Activated naive CD8-positive, alpha-beta T cell treated with anti-CD3 and anti-CD28 coated beads, Interleukin-2, amount 10 ng/mL, durations not matched to agents 7 days and 5 days (primary cell): ENCODE results near the gene KCTD1. TPM values are rescaled to one million over a fixed set of nuclear protein-coding genes. Genes with fewer than 3 reads are reported as not detected.

Experiments used
- ATAC-seq: fragments of 150-1000 bp; cut with Tn5 transposase; one replicate; pipeline ENCODE4 v1.10.0; 2021; ENCODE audit warnings: low read depth, moderate library complexity
- POLR2A ChIA-PET: fragments of 350-600 bp; sonication (Branson Sonifier 250); formaldehyde crosslinking; loops from one replicate; lab custom pipeline; 2021; ENCODE audit warnings: antibody characterized with exemption; lab: Charles Lee
- DNase-seq: peaks from one replicate; pipeline ENCODE4 v3.0.0; 2021
- H3K27ac Mint-ChIP-seq: one replicate; pipeline ENCODE4 v1.8.0; 2022; ENCODE audit warnings: mild to moderate bottlenecking, mixed read lengths
- H3K27me3 Mint-ChIP-seq: one replicate; pipeline ENCODE4 v1.8.0; 2022; ENCODE audit warnings: mild to moderate bottlenecking, moderate library complexity, mixed read lengths
- H3K36me3 Mint-ChIP-seq: one replicate; pipeline ENCODE4 v1.8.0; 2021; ENCODE audit warnings: mild to moderate bottlenecking, mixed read lengths
- H3K4me1 Mint-ChIP-seq: one replicate; pipeline ENCODE4 v1.8.0; 2021; ENCODE audit warnings: mixed read lengths
- H3K4me3 Mint-ChIP-seq: one replicate; pipeline ENCODE4 v1.8.0; 2022; ENCODE audit warnings: mild to moderate bottlenecking, moderate library complexity, mixed read lengths
- H3K9me3 Mint-ChIP-seq: one replicate; pipeline ENCODE4 v1.8.0; 2021; ENCODE audit warnings: mixed read lengths
- total RNA-seq, 2 experiments: library from RNA; stranded (reverse); gene quantifications; one replicate each; pipeline ENCODE4 v1.2.3, GENCODE V29; 2021

The KCTD1 gene
- total RNA-seq, 2 experiments from 2014 or later = 4.0 to 4.1 TPM

DNA sequence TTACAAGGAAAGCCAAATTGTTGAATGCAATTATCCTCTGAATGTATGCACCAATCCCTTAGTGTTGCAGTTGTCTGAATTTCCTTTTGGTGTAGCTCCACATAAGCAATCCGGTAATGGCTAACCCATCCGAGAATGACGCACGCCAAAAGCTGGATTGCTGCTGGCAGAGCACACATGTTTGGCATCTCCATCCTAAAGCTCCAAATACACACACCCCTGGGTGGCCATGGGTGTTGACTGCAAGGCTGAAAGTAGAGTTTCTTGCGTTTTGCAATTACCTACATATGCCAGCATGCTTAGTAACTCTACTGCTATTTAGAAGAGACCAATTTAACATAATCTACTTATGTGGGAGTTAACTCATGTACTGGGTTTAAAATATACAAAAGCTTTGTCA is 53.1 kb downstream of the KCTD1 start:
- H3K36me3 Mint-ChIP-seq = no peaks in the 10 kb centered on the region
- ATAC-seq = no peak
- no peak overlapping the region for H3K27ac Mint-ChIP-seq
- DNase-seq = no peak
- no peaks in the 10 kb centered on the region for H3K9me3 Mint-ChIP-seq
- POLR2A ChIA-PET = no interaction called here
- no peaks in the 10 kb centered on the region for H3K4me1 Mint-ChIP-seq
- no peak overlapping the region for H3K4me3 Mint-ChIP-seq
- H3K27me3 Mint-ChIP-seq = no peaks in the 10 kb centered on the region

DNA sequence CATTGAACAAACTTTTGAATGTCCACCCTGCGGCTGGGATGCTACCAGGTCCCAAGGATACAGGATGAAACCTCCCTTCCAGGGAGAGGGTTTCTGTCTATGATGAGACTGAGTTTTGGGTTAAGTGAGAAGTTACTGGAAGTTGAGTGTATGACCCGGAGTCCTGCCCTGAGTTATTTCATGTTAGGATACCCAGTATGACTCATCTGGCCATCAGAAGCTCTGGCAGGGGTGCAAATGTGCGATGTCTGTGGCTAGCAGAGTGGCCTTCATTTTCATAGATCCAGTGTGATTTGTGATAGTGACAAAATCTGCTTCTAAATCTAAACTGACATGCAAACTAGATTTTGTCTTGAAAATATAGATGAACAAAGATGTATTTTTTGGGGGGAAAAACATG is 55.3 kb downstream of the KCTD1 start:
- ATAC-seq (no peak), DNase-seq (no peak)
- Mint-ChIP-seq H3K27ac (no peak overlapping the region), H3K27me3 (no peaks in the 10 kb centered on the region), H3K36me3 (no peaks in the 10 kb centered on the region), H3K4me3 (no peak overlapping the region), H3K4me1 (no peaks in the 10 kb centered on the region), H3K9me3 (no peaks in the 10 kb centered on the region)
- POLR2A ChIA-PET = no interaction called here

DNA sequence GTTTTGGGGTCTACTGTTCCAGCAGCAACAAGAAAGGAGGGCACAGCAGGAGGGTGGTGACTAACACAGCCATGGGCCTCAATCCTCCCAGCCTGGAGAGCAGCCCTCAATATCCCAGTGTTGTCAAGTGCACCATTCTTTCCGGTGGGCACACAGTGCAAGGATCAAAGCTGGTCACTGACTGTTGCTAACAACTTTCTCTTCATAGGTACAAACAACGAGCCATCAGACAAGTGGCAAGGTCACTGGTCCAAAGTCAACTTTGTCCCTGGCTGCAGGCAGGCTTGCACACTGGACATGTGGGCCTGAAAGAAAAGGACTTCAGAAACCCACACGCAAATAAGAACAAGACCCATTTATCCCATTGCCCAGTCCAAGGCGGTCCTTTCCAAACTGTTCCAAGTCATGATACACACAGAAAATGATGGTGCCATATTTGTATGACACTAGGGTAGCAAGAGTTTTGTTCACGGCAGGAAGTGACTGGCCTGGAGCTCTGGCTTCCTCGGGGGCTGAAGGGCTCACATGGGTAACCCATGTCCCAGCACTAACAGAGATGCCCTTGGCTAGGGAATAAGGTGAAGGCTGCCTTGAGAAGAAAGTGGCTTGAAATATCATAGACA is 57.0 kb downstream of the KCTD1 start:
- no peak overlapping the region for H3K4me3 Mint-ChIP-seq
- H3K36me3 Mint-ChIP-seq = no peaks in the 10 kb centered on the region
- POLR2A ChIA-PET = no interaction called here
- no peak for DNase-seq
- no peaks in the 10 kb centered on the region for H3K4me1 Mint-ChIP-seq
- no peak overlapping the region for H3K27ac Mint-ChIP-seq
- no peaks in the 10 kb centered on the region for H3K27me3 Mint-ChIP-seq
- no peak for ATAC-seq
- H3K9me3 Mint-ChIP-seq = no peaks in the 10 kb centered on the region

DNA sequence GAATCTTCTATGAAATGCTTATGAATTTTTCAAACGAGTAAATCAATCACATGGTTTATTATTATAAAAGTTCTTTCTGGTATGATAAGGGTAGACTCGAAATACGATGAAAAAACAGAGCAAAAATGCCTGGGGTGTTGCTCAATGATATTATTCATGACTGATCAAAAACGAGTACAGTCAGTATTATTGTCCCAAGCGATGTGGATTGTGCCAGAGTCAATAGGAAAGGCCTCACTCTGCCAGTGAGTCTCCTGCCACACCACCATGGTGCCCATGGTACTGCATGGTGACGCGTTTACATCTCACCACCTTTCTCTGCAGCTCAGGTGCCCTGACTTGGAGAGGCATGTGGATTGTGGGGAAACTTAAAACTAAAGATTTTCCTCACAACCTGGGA is 58.5 kb downstream of the KCTD1 start:
- Mint-ChIP-seq H3K4me3 (no peak overlapping the region), H3K4me1 (no peaks in the 10 kb centered on the region), H3K36me3 (no peaks in the 10 kb centered on the region), H3K27me3 (no peaks in the 10 kb centered on the region), H3K27ac (no peak overlapping the region), H3K9me3 (no peaks in the 10 kb centered on the region)
- POLR2A ChIA-PET = no interaction called here
- DNase-seq (no peak), ATAC-seq (no peak)

DNA sequence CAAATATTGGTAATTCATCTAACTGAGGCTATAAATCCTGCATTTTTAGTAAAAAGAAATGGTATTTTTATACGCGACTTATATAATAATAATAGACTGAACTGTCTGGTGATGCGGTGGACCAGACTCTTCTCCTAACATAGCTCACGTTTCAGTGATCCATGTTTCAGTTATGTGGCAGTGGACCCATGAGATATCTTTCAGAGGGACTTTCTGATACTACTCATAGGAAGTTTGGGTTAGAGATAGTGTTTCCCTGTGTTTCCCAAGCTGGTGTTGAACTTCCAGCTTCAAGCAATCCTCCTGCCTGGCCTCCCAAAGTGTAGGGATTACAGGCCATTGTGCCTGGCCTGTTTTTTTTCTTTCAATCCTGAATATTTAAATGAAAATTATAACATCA is 59.2 kb downstream of the KCTD1 start:
- Mint-ChIP-seq H3K4me1 (no peaks in the 10 kb centered on the region), H3K27ac (no peak overlapping the region), H3K27me3 (no peaks in the 10 kb centered on the region), H3K4me3 (no peak overlapping the region), H3K36me3 (no peaks in the 10 kb centered on the region), H3K9me3 (no peaks in the 10 kb centered on the region)
- ATAC-seq (no peak), DNase-seq (no peak)
- POLR2A ChIA-PET = no interaction called here

DNA sequence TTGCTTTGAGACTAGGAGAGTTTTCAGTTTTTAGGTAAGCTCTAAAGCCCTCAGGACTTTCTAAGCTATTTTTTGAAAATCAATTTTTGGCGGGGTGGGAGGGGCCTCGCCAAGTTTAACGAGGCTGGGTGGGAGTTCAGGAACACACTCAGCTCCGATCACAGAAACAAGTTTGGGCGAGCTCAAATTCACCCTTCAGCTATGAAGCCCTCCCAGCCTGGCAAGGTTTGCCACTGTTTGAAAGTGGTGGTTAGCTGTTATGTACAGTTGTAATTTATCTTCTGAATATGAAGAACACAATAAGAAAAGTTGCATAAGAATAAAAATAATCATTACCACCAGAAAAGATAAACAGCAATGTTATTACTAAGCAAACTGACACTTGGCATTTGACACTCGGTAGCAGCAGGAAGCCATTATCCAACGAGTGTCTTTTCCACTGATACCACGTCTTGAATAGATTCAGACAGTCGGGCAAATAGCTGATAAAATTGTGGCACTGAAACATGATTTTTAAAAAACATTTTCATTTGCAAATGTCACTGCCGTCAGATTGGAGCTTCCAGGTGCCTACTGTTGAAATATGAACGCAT is 59.8 kb downstream of the KCTD1 start:
- POLR2A ChIA-PET = no interaction called here
- no peak overlapping the region for H3K27ac Mint-ChIP-seq
- H3K36me3 Mint-ChIP-seq = no peaks in the 10 kb centered on the region
- H3K4me1 Mint-ChIP-seq = no peaks in the 10 kb centered on the region
- H3K4me3 Mint-ChIP-seq = no peak overlapping the region
- no peaks in the 10 kb centered on the region for H3K27me3 Mint-ChIP-seq
- no peak for DNase-seq
- peaks cover under 1% of the 10 kb centered on the region for H3K9me3 Mint-ChIP-seq
- ATAC-seq = no peak

DNA sequence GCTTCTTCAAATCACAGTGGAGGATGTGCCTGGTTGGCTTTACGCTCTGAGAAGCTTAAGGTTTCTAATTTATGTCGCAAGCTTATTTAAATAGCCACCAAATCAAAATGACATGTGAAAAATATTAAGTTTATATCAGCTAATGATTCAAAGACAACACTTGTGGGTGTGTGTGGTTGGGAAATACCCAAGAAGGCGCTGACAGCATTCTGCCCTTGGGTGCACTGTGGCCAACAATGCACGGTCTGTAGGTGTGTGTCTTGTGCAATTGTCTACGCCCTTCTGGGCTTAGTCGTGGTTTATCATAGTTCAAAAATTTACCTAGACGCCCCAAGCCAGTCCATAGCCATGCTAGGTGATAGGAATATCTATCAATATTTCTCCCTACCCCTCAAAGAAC is 60.9 kb downstream of the KCTD1 start:
- Mint-ChIP-seq H3K9me3 (peaks cover 1% of the 10 kb centered on the region), H3K27ac (no peak overlapping the region), H3K4me1 (no peaks in the 10 kb centered on the region), H3K4me3 (no peak overlapping the region), H3K36me3 (no peaks in the 10 kb centered on the region), H3K27me3 (no peaks in the 10 kb centered on the region)
- ATAC-seq = no peak
- no peak for DNase-seq
- POLR2A ChIA-PET = no interaction called here

DNA sequence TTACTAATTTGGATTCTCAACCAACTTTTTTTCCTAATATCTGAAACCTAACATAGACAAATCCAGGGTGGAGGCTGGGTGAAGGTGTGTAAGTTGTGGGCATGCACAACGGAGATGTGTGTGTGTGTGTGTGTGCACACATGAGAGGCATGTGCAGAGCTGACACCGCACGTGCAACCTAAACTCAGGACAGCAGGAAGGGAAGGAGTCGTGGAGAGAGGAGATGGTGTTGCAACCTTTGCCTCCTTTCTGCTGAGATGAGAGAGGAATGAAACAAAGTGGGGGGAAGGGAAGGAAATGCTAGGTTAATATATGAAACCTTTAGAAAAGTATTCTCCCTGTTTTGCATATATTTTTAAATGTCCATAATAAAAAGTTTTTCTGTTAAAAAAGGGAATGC is 64.7 kb downstream of the KCTD1 start:
- no peak overlapping the region for H3K4me3 Mint-ChIP-seq
- no peak overlapping the region for H3K27ac Mint-ChIP-seq
- ATAC-seq (no peak), DNase-seq (no peak)
- POLR2A ChIA-PET = no interaction called here
- peaks cover 1% of the 10 kb centered on the region for H3K9me3 Mint-ChIP-seq
- H3K36me3 Mint-ChIP-seq = no peaks in the 10 kb centered on the region
- no peaks in the 10 kb centered on the region for H3K4me1 Mint-ChIP-seq
- no peaks in the 10 kb centered on the region for H3K27me3 Mint-ChIP-seq

DNA sequence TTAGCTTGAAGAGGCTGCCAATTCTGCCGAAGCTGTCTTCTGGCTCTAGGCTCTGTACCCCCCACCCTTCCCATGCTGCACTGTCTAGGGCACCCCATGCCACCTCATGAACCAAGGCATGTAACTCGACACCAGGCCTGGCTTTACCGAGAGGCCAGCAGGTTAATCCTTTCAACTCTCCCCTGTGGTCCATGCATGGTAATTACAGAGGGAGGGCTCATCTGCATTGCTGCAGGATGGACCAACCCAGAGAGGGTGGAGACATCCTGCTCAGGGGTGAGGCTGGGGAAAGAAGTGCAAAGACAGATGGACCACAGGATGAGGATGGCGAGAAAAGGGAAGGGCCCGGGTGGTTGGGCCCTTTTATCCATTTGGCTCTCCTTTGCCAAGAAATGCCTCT is 65.8 kb downstream of the KCTD1 start:
- H3K4me3 Mint-ChIP-seq = no peak overlapping the region
- H3K36me3 Mint-ChIP-seq = no peaks in the 10 kb centered on the region
- peaks cover 1% of the 10 kb centered on the region for H3K9me3 Mint-ChIP-seq
- no peaks in the 10 kb centered on the region for H3K4me1 Mint-ChIP-seq
- POLR2A ChIA-PET = no interaction called here
- H3K27me3 Mint-ChIP-seq = no peaks in the 10 kb centered on the region
- ATAC-seq (no peak), DNase-seq (no peak)
- H3K27ac Mint-ChIP-seq = no peak overlapping the region

DNA sequence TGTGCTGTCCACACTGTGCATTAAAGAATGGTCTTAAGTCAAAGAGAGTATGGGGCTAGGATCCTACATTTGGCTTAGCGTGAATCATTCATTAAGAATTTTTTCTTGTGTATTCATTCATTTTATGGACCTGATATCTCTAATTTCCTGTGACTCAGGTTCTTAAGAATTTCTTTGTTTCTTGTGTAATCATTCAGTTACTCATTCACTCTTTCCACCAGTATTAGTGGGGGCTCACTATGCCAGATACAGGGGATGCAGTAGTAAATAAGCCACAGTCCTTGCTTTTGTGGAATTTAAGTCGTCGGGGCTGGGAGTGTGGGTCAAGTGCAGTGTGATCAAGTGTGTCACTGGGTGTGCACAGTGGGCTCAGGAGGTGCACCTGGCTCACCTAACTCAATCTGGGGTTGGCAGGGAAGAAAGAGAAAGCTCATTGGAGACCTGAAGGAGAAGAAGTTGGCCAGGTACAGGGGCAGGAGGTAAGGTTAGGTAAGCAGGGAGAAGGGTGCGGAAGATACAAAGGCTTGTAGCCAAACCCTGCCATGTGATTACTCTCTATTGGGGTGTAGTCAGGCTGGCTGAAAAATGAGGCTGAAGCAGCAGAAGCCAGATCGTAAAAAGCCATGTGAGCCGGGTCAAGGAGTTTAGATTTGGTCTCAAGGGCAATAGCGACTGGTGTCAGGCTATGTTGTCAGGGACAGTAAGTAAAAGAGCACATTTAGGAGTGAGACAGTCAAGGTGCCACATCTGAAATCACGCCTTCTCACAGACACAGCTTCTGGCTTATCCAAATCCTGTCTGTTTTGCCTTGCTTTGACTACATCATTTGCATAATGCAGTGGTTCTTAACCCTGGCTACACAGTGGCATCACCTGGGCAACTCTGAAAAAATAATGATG is 67.2 kb downstream of the KCTD1 start:
- no peak for DNase-seq
- POLR2A ChIA-PET = interaction anchor here (1.0 kb wide), 1 partner anchor 67 kb away, joined by 3 read pairs; no protein-coding TSS in a partner anchor
- Mint-ChIP-seq H3K4me3 (no peak overlapping the region), H3K4me1 (no peaks in the 10 kb centered on the region), H3K9me3 (peaks cover 1% of the 10 kb centered on the region), H3K27me3 (no peaks in the 10 kb centered on the region), H3K36me3 (no peaks in the 10 kb centered on the region), H3K27ac (no peak overlapping the region)
- ATAC-seq = no peak

DNA sequence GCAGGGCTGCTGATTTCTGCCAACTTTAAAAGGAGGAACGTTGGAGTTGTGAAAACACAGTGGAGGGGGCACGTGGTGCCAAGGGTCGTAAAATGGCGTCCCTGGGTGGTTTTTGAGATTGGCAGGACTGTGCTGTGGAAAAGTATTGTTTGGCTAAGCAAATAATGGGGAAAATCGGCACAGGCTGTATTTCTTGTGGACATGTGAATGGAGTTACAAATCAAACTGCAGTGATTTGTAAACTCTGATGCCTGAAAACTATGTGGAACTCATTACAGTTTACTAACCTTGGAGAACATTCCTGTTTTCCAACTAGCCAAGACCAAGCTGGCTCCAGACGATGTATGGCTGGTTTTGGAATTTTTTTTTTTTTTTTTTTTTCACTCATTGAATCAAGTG is 68.7 kb downstream of the KCTD1 start:
- H3K4me3 Mint-ChIP-seq = no peak overlapping the region
- H3K27ac Mint-ChIP-seq = no peak overlapping the region
- no peaks in the 10 kb centered on the region for H3K36me3 Mint-ChIP-seq
- H3K4me1 Mint-ChIP-seq = no peaks in the 10 kb centered on the region
- H3K9me3 Mint-ChIP-seq = peaks cover 1% of the 10 kb centered on the region
- POLR2A ChIA-PET = no interaction called here
- no peaks in the 10 kb centered on the region for H3K27me3 Mint-ChIP-seq
- ATAC-seq (no peak), DNase-seq (no peak)

DNA sequence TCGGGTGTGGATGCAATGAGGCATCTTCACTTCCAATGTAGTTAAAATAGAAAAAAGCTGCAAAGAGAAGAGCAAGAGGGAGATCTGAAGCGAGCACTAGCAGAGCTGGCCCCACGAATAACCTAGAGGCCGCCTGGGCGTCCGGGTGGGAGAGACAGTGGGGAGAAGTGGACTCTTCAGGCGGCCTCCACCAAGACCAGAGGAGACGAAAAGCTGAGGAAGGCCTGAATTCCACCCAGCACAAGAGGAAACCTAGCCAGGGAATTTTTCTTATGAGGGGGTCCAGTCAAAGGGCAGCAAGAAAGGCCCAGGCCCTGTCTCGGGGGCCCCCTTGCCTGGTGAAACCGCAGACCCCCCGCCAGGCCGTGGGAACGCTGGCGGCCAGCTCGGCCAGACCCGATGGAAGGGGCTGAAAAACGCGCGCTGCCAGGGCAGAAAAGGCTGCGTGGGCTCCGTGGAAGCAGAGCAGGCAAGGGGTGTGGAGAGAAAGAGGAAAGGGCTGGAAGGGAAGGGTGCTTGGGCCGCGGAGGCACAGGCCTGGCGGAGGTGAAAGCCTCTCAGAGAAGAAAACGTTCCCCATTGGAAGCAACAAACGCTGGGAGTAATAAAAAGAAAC is 69.2 kb downstream of the KCTD1 start:
- POLR2A ChIA-PET = no interaction called here

DNA sequence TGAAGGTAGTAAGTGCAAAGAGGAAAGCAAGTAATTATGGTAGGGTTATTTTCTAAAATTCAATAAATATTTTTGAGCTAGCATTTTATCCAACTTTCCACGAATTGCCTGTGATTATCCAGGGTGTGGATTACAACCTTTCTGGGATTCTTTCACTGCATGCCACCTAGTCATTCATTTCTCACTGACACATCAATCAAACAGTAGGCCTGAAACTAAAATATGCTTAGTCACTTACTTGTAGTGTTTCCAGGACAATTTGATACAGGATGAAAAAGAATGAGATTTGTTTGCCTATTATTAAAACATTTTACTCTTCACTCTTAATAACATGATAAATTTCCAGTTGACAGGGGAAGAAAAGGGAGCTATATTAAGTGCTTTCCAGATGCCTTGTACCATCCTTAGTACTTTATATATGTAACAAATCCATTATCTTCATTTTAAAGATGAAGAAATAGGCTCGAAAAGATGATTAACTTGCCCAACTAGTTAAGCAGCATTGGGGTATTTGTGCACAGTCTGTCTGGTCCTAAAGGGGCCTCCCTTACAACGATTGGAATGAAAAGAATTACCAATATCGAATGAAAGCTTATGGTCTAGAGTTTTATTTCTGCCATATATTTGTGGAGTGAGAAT is 70.4 kb downstream of the KCTD1 start:
- no peaks in the 10 kb centered on the region for H3K4me1 Mint-ChIP-seq
- H3K4me3 Mint-ChIP-seq = no peak overlapping the region
- no peak for ATAC-seq
- no peaks in the 10 kb centered on the region for H3K36me3 Mint-ChIP-seq
- no peaks in the 10 kb centered on the region for H3K27me3 Mint-ChIP-seq
- POLR2A ChIA-PET = no interaction called here
- H3K27ac Mint-ChIP-seq = no peak overlapping the region
- no peak for DNase-seq
- no peaks in the 10 kb centered on the region for H3K9me3 Mint-ChIP-seq

More for the DNA sequence above, 69.2 kb downstream of the KCTD1 start:
- DNase-seq (no peak), ATAC-seq (no peak)
- Mint-ChIP-seq H3K4me1 (no peaks in the 10 kb centered on the region), H3K27ac (no peak overlapping the region), H3K36me3 (no peaks in the 10 kb centered on the region), H3K27me3 (no peaks in the 10 kb centered on the region), H3K9me3 (peaks cover 1% of the 10 kb centered on the region), H3K4me3 (no peak overlapping the region)
